RCC 7860 (cell line): ENCODE results near the gene DVL1.
"Not testable (repeated sequence)": the region's sequence is repeated elsewhere in the genome, so short reads cannot be mapped to it uniquely, and the experiment has no call there.

ENCODE experiments used
- DNase-seq: peaks from one replicate; pipeline ENCODE4 v3.0.0-alpha.2; 2015; ENCODE audit warnings: low spot score
- FAIRE-seq: peaks from 2 replicates; lab custom pipeline; 2012; peaks lifted over from hg19 to GRCh38; lab: Jason Lieb, UNC

Gene DVL1

DNA sequence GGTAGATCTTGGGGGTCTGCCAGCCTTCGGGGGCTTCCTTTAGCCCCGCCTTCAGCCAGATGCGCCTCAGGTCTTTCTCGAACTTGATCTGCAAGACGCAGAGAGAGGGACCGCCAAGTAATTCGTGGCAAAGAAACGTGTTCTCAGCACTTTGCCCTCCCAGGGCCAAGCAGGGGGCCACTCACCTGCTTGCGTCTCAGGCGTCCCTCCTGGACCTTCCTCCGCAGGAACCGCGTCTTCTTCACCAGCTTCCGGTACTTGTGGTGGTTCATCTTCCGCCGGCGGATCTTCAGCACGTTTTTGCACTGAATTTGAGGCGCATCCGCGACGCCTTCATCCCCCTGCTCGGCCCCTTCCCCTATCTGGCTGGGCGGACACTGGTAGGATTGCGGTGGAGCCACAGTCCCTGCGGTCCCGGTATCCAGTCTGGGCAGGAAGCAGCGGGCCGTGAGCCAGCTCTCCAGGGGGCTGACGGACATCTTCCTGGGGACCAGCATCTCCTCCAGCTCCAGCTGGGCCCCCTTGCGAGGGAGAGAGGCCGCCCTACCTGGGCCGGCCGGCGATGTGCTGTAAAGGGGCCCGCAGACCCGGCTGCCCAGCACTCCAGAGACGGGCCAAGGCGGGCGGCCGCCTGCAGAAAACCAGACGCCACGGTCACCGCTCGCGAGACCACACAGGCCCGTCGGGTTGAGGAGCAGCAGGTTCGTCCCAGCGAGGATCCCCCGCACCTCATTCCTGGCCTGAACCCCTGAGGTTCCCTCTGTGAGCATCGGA is 24.8 kb upstream of the DVL1 start:
- no peak for DNase-seq
- FAIRE-seq, result no peak

GRCh38 chr1:1373051-1373814 is 24.0 kb upstream of the DVL1 start:
- FAIRE-seq (no peak), DNase-seq (no peak)

DNA sequence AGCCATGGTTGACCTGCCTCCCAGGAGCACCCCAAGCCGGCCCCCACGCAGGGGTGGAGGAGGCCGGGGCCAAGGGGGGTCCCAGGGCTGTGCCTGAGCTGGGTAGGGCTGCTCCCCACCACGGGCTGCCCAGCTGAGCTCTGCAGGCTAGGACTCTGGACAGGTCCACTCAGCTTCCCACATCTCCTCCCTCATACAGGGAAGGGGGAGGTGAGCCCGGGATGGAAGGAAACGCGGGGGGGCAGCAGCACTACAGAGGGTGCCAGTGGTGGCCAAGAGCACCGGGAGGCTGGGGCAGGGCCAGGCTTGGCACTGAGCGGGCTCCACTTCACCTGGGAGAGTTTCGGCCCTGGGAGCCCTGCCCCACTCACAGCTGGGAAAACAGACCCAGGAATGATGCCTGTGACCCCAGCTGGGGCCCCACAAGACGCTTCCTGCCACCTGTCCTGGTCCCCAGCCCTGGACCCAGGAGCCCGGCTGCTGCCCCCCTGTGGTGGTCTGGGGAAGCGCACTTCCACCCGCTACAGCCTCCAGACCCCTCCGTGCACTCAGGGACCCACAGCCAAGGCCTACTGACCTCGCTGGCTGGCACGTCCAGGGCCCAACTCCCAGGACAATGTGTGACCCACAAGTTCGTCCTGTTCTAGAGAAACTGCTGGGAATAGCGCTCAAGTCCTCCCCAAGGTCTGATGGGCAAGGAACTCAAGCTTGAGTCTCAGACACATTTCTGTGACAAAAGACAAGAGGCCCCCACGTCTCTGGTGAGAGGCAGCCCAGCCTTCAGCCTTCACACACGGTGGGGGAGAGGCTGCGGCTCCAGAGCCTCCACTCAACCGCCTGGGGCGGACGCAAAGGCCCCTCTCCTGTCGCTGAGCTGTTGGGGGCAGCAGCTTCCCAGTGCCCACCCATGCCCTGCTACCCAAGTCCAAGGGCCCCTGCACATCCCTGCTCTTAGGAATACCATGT is 22.8 kb upstream of the DVL1 start:
- no peak for FAIRE-seq
- DNase-seq, result peak; percentile 46

- FAIRE-seq (no peak), DNase-seq (no peak)
Observed at GRCh38 chr1:1371364-1371745, 22.1 kb upstream of the DVL1 start.

DNA sequence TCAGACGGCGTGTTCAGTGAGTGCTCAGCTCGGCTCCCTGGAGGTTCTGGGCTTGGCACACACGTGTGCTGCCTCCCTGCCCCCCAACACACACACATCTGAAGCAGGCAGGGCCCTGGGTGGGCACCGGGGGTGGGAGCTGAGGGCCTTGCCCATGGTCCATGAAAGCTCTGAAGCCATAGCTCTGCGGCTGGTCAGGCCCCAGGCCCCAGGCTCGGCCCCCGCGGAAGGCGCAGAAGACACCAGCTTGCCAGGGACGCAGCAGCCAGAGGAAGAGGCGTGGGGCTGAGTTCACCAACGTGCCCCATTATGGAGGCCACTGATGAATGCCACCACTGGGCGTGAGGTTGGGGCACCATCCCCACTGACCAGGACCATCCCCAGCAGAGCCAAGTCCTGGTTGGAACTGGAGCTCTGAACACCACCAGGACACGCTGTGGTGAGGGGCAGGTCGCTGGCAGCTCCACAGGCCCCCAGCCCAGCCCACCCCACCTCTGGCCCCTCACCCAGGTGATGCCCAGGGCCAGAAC is 21.6 kb upstream of the DVL1 start:
- FAIRE-seq (no peak), DNase-seq (no peak)

DNA sequence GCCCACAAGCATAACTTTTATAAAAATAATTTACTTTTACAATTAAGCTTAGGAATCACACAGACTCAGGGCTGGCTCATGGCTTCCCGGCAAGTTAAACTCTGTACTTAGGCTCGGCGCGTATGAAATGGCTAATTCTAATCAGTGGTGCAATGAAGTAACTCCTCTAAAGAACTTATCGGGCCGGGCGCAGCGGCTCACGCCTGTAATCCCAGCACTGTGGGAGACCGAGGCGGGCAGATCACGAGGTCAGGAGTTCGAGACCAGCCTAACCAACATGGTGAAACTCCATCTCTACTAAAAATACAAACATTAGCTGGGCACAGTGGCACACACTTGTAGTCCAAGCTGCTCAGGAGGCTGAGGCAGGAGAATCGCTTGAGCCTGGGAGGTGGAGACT is 20.9 kb upstream of the DVL1 start:
- FAIRE-seq, DNase-seq: not testable (repeated sequence)

GRCh38 chr1:1367315-1367714 is 18.1 kb upstream of the DVL1 start:
- FAIRE-seq (no peak), DNase-seq (no peak)

DNA sequence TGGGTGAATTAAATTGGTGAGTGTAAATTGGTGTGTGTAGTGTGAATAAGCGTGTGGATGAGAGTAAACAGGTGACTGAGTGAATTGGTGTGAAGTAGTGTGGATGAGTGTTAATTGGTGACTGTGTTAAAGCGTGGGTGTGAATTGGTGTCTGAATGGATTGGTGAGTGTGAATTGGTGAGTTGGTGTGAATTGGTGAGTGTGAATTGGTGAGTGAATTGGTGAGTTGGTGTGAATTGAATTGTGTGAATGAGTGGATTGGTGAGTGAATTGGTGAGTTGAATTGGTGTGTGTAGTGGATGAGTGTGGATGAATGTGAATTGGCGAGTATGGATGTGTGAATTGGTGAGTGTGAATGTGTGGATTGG is 17.5 kb upstream of the DVL1 start:
- FAIRE-seq (no peak), DNase-seq (no peak)

GRCh38 chr1:1365875-1366698 is 16.9 kb upstream of the DVL1 start:
- DNase-seq (no peak), FAIRE-seq (no peak)

DNA sequence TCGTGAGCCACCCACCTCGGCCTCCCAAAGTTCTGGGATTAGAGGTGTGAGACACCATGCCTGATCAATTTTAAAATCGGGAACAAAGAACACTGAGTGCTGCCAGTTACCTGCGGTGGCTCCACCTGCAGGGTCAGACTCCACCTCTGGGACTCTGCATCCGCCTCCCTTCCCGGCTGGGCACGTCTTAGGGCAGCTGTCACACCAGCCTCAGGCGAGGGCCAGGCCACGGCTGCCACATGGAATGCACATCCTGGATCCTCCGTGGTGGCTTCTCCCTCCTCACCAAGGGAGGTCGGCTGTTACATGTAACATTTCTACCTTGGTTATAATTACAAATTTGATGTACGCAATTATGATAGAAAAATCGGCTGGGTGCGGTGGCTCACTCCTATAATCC is 15.0 kb upstream of the DVL1 start:
- no peak for DNase-seq
- no peak for FAIRE-seq

GRCh38 chr1:1361982-1362423 is 12.8 kb upstream of the DVL1 start:
- DNase-seq, result no peak
- no peak for FAIRE-seq

DNA sequence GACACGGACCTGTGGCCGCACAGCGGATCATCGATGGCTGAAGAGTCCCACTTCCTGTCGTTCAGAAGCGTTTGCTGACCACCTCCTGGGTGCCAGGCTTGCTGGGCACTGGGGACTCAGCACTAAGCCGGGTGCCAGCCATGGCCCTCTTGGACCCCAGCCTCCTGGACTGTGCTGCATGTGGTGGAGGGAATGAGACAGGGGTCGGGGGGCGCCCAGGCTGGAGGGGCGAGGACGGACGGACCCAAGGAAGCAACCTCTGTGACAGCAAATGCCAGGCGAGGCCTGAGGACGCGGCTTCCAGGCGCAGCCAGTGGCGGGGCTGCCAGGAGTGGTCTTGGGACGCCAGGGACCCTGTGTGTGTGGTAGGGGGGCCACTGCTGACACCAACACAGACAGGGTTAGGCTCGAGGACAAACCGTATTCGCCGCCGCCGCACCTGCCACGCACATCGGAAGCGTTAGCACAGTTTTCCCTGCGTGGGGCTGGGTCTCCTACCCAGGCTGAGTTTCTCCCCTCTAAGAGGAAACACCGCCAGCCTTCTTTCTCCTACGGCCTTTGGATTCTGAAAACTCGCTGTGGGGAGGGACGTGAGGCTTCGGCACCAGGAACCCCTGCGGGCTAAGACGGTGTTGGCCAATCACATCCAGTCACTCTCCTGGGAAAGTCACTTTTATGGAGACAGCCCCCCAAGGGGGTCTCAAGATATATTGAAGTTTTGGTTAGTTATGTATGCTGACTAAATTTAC is 12.2 kb upstream of the DVL1 start:
- FAIRE-seq, result no peak
- no peak for DNase-seq

DNA sequence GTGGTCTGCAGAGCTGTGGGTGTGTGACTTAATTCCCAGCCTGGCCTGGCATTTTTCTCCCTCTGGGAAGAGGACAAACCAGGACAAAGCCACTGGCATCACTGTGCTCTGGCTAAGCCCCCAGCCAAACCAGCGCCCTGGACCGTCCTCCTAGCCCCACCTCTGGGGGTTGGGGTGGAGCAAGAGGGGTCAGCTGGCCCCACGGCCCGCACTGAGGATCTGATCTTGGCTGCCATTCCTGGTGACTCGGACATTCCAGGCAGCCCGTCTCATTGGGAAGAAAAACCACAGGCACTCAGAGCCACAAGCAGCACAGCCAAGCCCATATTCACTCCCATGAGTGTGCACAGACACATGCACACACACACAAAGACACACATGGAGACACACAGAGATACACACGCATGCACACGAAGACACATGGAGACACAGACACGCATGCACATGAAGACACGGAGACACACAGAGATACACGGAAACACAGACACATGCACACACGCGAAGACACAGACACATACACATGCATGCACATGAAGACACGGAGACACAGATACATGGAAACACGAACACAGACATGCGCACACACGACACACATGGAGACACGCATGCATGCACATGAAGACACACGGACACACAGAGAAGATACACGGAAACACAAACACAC is 11.4 kb upstream of the DVL1 start:
- FAIRE-seq, result peak; percentile 91
- DNase-seq, result peak; percentile 91

DNA sequence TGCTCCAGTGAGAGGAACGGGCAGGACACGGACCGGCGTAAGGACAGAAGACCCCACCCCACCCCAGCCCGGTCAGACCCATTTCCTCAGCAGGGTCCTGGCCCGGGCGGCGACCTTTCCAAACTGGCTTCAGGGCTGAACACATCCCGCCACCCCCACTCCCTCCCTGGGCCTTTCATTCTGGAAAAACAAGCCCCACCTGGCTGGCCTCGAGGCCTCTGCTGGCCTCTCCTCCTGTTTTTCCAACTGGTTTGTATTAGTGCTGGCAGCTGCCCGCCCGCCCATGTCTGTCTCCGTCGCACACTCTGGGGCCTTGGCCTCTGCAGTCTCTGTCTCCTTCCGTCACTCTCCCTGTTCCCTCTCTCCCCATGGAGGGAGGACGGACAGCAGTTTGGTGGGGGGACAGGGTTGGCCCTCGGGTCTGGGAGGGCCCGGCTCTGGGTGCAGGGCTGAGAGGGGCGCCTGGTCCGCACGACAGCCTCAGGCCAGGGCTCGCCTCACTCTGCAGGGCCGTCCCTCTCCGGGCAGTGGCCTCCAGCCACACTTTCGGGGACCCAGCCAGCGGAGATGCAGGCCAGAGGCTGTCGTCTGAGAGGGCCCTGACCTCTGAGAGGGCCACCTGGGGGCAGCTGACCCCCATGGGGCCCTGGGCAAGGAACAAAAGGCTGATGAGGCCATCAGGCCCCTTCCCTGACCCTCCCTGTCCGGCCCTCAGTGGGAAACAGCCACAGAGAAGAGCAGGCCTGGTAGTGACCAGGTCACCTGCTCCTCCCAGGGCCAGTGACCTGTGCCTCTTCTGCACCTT is 10.6 kb upstream of the DVL1 start:
- FAIRE-seq (no peak), DNase-seq (no peak)

DNA sequence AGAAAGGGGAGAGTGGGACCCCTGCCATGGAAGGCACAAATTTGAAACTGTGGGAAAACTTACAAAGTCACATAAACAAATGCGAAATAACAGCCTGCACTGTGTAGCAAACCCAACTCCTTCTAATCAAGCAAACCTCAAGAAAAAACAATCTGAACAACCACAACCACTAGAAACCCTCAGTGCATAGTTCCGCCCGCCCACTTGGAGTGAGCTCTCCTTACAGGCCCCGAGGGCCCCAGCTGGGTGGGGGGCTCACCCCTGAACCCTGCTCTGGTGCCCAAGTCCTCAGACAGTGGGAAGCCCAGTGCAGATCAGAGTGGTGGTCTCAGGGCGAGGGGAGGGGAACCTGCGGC is 10.1 kb upstream of the DVL1 start:
- DNase-seq (no peak), FAIRE-seq (no peak)

- FAIRE-seq (no peak), DNase-seq (no peak)
Observed at GRCh38 chr1:1358433-1359271, 9.4 kb upstream of the DVL1 start, which contains the start of gene MXRA8. Gene MXRA8 (minus strand): TSS chr1:1358555. CDS start chr1:1358504, 51 bp downstream.

- DNase-seq (no peak), FAIRE-seq (no peak)
Observed at GRCh38 chr1:1357871-1358432, 8.7 kb upstream of the DVL1 start.
